Motor neuron (in vitro differentiated cells): ENCODE data around the gene NOXO1. TPM values are rescaled to one million over a fixed set of nuclear protein-coding genes. Genes with fewer than 3 reads are reported as not detected.
"Not testable (repeated sequence)": the region's sequence is repeated elsewhere in the genome, so short reads cannot be mapped to it uniquely, and the experiment has no call there.

Source experiments
- ATAC-seq, 8 experiments: fragments of 200-7000 bp; cut with Tn5 transposase; replicated peaks in 6 of 8; 2 replicates each; pipeline ENCODE4 v1.8.0; 2021; ENCODE audit warnings: mild to moderate bottlenecking in 8 of 8, moderate library complexity in 8 of 8
- H3K27ac ChIP-seq, 2 donors: fragments of 250-450 bp; sonication (Bioruptor Pico); 2 replicates each; pipeline ENCODE4 v1.9.0; 2021; ENCODE audit warnings: antibody characterized with exemption in 2 of 2, mild to moderate bottlenecking in 2 of 2, moderate library complexity in 1 of 2
- H3K4me1 ChIP-seq, 2 donors: fragments of 250-450 bp; sonication (Bioruptor Pico); replicated peaks in 1 of 2; 2 replicates each; pipeline ENCODE4 v1.6.1; 2021; ENCODE audit warnings: antibody characterized with exemption in 2 of 2, mild to moderate bottlenecking in 2 of 2, moderate library complexity in 1 of 2
- H3K4me3 ChIP-seq, 5 donors: fragments of 250-450 bp; sonication (Bioruptor Pico); 2 replicates each; pipeline ENCODE4 v1.9.0; 2021; ENCODE audit warnings: antibody characterized with exemption in 5 of 5, mild to moderate bottlenecking in 5 of 5, moderate library complexity in 4 of 5
- WGBS, 10 experiments: fragments of 450-650 bp; shearing (Covaris generic); methylation state at CpG; one replicate each; pipeline ENCODE4 v1.0.0; 2022; 5-methylcytosine and 5-hydroxymethylcytosine counted together
- in situ Hi-C, 9 experiments: fragments of 400-800 bp; cut with MboI; loops; one replicate each; pipeline ENCODE4 v1.15.0; 2021; ENCODE audit warnings: low sequenced_read_pairs in 9 of 9, low pct_unique_long_range_greater_than_20kb in 2 of 9; ENCODE audit not compliant: unreplicated experiment in 9 of 9
- total RNA-seq, 8 experiments: library from RNA; unstranded; fragments of 300-600 nt; gene quantifications; 2 replicates each; pipeline versions ENCODE4 v1.2.3 to v1.2.4, GENCODE V29; 2022

The NOXO1 gene
- total RNA-seq, 8 experiments from 2014 or later, result 0.21 to 0.73 (median 0.26) TPM; not detected in 4

- H3K4me3 ChIP-seq, result peak overlapping the region; percentile 2 to 22 (median 9)
- in situ Hi-C loops, result loop anchor here in 5 of 9 experiments (10.0 to 25.0 kb wide), 2 partner anchors 114 to 121 kb away; partner anchors contain the start of genes RAB26 (in 5 of the 5) and PKD1 (in 3 of the 5)
- ATAC-seq, result peak; percentile 70 to 83 (median 74)
- peak overlapping the region in 1 of 2 donors; percentile 57 for H3K27ac ChIP-seq
- H3K4me1 ChIP-seq, result peaks cover 11 to 34% of the 10 kb centered on the region in 2 donors
- 0 to 60% methylated on average over 1 of the region's 53 CpGs; no CpG with 5 or more reads in 8 of the 10 experiments for WGBS, 10 experiments
Observed at GRCh38 chr16:2023092-2024031, 42.1 kb upstream of the NOXO1 start.

- H3K4me1 ChIP-seq, result peaks cover 11 to 34% of the 10 kb centered on the region in 2 donors
- no CpG with 5 or more reads among the region's 14 CpGs for WGBS, 10 experiments
- H3K4me3 ChIP-seq, result peak overlapping the region in 4 of 5 donors; percentile 2 to 22 (median 13)
- peak overlapping the region in 1 of 2 donors; percentile 57 for H3K27ac ChIP-seq
- peak in 7 of 8 experiments; percentile 18 to 48 (median 42) for ATAC-seq
- in situ Hi-C loops, result loop anchor here in 5 of 9 experiments (10.0 to 25.0 kb wide), 2 partner anchors 115 to 122 kb away; partner anchors contain the start of genes RAB26 (in 5 of the 5) and PKD1 (in 3 of the 5)
Observed at GRCh38 chr16:2022723-2023091, 41.4 kb upstream of the NOXO1 start.

GRCh38 chr16:2019921-2020831 lies 38.9 kb upstream of the NOXO1 start:
- 0 to 3% (median 0%) methylated on average over 2 to 9 of the region's 96 CpGs; no CpG with 5 or more reads in 7 of the 10 experiments for WGBS, 10 experiments
- Histone ChIP-seq H3K4me1 (peaks cover 5 to 29% of the 10 kb centered on the region in 2 donors), H3K27ac (no peak overlapping the region), H3K4me3 (peak overlapping the region in 2 of 5 donors; percentile 10 to 19)
- in situ Hi-C loops, result loop anchor here in 5 of 9 experiments (10.0 to 25.0 kb wide), 2 partner anchors 117 to 125 kb away; partner anchors contain the start of genes RAB26 (in 5 of the 5) and PKD1 (in 3 of the 5)
- peak in 5 of 8 experiments; percentile 12 to 25 (median 21) for ATAC-seq

GRCh38 chr16:2019518-2019920 lies 38.2 kb upstream of the NOXO1 start, which contains the start of gene NPW:
NPW (plus strand) TSS chr16:2019785.
- 5% methylated on average over 12 of the region's 33 CpGs; no CpG with 5 or more reads in 9 of the 10 experiments for WGBS, 10 experiments
- in situ Hi-C loops, result loop anchor here in 3 of 9 experiments (25.0 kb wide), 1 partner anchor 118 kb away; the partner anchor contains the start of genes PKD1 (in 3 of the 3) and RAB26 (in 3 of the 3)
- peaks cover 5 to 29% of the 10 kb centered on the region in 2 donors for H3K4me1 ChIP-seq
- peak within 1 kb of the TSS in 2 of 5 donors; percentile 10 to 19 for H3K4me3 ChIP-seq
- ATAC-seq, result peak in 5 of 8 experiments; percentile 1 to 24 (median 20)
- H3K27ac ChIP-seq, result no peak within 1 kb of the TSS

GRCh38 chr16:2016407-2016922 lies 35.2 kb upstream of the NOXO1 start:
- Histone ChIP-seq H3K4me3 (no peak overlapping the region), H3K4me1 (peaks cover 0 to 17% of the 10 kb centered on the region in 2 donors), H3K27ac (no peak overlapping the region)
- ATAC-seq, result peak in 4 of 8 experiments; percentile 8 to 17 (median 10)
- WGBS, 10 experiments, result 0 to 100% (median 22%) methylated on average over 1 to 7 of the region's 13 CpGs; no CpG with 5 or more reads in 4 of the 10 experiments
- in situ Hi-C loops, result loop anchor here in 3 of 9 experiments (25.0 kb wide), 1 partner anchor 121 kb away; the partner anchor contains the start of genes PKD1 (in 3 of the 3) and RAB26 (in 3 of the 3)

GRCh38 chr16:2015947-2016208 lies 34.6 kb upstream of the NOXO1 start:
- Histone ChIP-seq H3K4me1 (peaks cover 0 to 15% of the 10 kb centered on the region in 2 donors), H3K27ac (no peak overlapping the region), H3K4me3 (no peak overlapping the region)
- 40 to 100% (median 86%) methylated on average over 1 to 6 of the region's 7 CpGs; no CpG with 5 or more reads in 4 of the 10 experiments for WGBS, 10 experiments
- in situ Hi-C loops, result loop anchor here in 3 of 9 experiments (25.0 kb wide), 1 partner anchor 121 kb away; the partner anchor contains the start of genes PKD1 (in 3 of the 3) and RAB26 (in 3 of the 3)
- peak in 1 of 8 experiments; percentile 4 for ATAC-seq

GRCh38 chr16:2015117-2015946 lies 34.1 kb upstream of the NOXO1 start:
- WGBS, 10 experiments, result 11 to 100% (median 84%) methylated on average over 2 to 16 of the region's 24 CpGs; no CpG with 5 or more reads in 1 of the 10 experiments
- no peak overlapping the region for H3K4me3 ChIP-seq
- peak in 3 of 8 experiments; percentile 90 to 96 (median 93) for ATAC-seq
- peaks cover 5 to 15% of the 10 kb centered on the region in 2 donors for H3K4me1 ChIP-seq
- in situ Hi-C loops, result loop anchor here in 3 of 9 experiments (25.0 kb wide), 1 partner anchor 122 kb away; the partner anchor contains the start of genes PKD1 (in 3 of the 3) and RAB26 (in 3 of the 3)
- no peak overlapping the region for H3K27ac ChIP-seq

GRCh38 chr16:2013527-2013926 lies 32.3 kb upstream of the NOXO1 start:
- Histone ChIP-seq H3K27ac (no peak overlapping the region), H3K4me1 (peaks cover 9 to 10% of the 10 kb centered on the region in 2 donors), H3K4me3 (no peak overlapping the region)
- 20 to 98% (median 81%) methylated on average over 1 to 8 of the region's 15 CpGs; no CpG with 5 or more reads in 3 of the 10 experiments for WGBS, 10 experiments
- no peak for ATAC-seq
- in situ Hi-C loops, result loop anchor here in 3 of 9 experiments (25.0 kb wide), 1 partner anchor 124 kb away; the partner anchor contains the start of genes PKD1 (in 3 of the 3) and RAB26 (in 3 of the 3)

- 71 to 100% (median 84%) methylated on average over 3 to 6 of the region's 9 CpGs for WGBS, 10 experiments
- in situ Hi-C loops, result loop anchor here in 3 of 9 experiments (25.0 kb wide), 1 partner anchor 126 kb away; the partner anchor contains the start of genes PKD1 (in 3 of the 3) and RAB26 (in 3 of the 3)
- H3K4me1 ChIP-seq, result peaks cover 23 to 27% of the 10 kb centered on the region in 2 donors
- not testable (repeated sequence) for H3K4me3 ChIP-seq, ATAC-seq, H3K27ac ChIP-seq
Observed at GRCh38 chr16:2011726-2012125, 30.5 kb upstream of the NOXO1 start.

GRCh38 chr16:2009791-2010510 lies 28.7 kb upstream of the NOXO1 start, which contains the start of gene ZNF598:
ZNF598 (minus strand) TSS chr16:2009821.
- Histone ChIP-seq H3K4me1 (peaks cover 32 to 39% of the 10 kb centered on the region in 2 donors), H3K27ac (peak within 1 kb of the TSS; percentile 94 to 98), H3K4me3 (peak within 1 kb of the TSS; percentile 82 to 100 (median 98))
- ATAC-seq, result peak; percentile 74 to 92 (median 88)
- 0 to 4% (median 0%) methylated on average over 1 to 12 of the region's 52 CpGs; no CpG with 5 or more reads in 3 of the 10 experiments for WGBS, 10 experiments
- in situ Hi-C loops, result loop anchor here in 3 of 9 experiments (25.0 kb wide), 1 partner anchor 127 kb away; the partner anchor contains the start of genes PKD1 (in 3 of the 3) and RAB26 (in 3 of the 3)
